Measurements from ENCODE around the gene ITPKA. TPM values are rescaled to one million over a fixed set of nuclear protein-coding genes. Genes with fewer than 3 reads are reported as not detected.

Gene ITPKA
- total RNA-seq, 4 donors from 2014 or later, result 0.34 to 1.5 TPM; not detected in 2

DNA sequence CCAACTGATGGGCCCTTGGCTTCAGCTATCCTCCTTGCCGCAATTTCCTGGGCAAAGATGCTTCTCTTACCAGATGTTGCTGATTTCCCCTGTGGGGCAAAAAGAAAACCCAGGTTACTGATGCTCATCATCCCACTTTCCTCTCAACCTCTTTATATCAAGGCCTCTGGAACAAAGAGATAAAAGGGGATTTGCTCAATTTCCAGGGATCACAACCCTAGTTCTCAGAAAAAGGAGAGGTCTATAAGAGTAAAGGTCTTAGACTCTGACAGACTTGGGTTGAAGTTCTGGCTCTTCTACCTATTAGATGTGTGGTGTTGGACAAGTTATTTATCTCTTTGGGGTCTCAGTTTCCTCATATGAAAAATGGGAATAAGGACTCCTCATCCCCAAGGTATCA, 41.9 kb downstream of the ITPKA start:
- TF ChIP-seq, protein P1, sequence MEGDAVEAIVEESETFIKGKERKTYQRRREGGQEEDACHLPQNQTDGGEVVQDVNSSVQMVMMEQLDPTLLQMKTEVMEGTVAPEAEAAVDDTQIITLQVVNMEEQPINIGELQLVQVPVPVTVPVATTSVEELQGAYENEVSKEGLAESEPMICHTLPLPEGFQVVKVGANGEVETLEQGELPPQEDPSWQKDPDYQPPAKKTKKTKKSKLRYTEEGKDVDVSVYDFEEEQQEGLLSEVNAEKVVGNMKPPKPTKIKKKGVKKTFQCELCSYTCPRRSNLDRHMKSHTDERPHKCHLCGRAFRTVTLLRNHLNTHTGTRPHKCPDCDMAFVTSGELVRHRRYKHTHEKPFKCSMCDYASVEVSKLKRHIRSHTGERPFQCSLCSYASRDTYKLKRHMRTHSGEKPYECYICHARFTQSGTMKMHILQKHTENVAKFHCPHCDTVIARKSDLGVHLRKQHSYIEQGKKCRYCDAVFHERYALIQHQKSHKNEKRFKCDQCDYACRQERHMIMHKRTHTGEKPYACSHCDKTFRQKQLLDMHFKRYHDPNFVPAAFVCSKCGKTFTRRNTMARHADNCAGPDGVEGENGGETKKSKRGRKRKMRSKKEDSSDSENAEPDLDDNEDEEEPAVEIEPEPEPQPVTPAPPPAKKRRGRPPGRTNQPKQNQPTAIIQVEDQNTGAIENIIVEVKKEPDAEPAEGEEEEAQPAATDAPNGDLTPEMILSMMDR (IDR thresholded peaks at IDR 0.05; ENCODE audit: low read depth), result no peak

DNA sequence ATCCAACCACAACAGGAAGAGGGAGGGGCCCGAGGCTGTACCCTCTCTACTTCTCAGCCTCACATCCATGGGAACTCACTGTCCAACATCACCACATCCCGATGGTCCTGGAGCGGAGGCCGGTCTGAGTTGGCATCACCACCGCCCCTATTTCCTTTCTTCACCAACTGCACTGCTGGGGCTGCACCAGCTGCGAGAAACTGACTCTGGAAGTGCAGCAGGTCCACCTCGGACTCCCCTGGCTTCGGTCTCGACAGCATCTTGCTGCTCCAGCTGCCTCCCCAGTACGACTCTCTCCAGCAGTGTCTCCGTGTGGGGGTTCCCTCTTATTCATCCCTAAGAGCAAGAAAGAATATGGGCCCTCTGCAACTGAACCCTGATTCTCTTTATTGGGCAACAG, 43.2 kb downstream of the ITPKA start:
- TF ChIP-seq, protein P1 (IDR thresholded peaks at IDR 0.05; ENCODE audit: low read depth), result no peak

DNA sequence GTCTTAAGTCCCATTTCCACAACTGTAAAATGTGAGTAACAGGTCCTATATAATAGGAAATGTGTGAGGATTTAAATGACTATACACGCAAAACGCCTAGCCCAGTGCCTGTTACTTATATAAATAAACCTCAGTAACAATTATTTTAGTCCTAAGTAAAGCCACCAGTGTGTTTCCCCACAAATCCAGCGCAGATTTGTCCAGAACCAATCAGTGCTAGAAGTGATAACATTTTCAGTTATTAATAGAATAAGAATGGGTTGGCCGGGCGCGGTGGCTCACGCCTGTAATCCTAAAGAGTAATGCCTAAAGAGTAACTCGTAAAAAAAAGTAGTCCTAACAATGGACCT, 49.8 kb downstream of the ITPKA start:
- TF ChIP-seq, protein P1 (IDR thresholded peaks at IDR 0.05; ENCODE audit: low read depth), result no peak

DNA sequence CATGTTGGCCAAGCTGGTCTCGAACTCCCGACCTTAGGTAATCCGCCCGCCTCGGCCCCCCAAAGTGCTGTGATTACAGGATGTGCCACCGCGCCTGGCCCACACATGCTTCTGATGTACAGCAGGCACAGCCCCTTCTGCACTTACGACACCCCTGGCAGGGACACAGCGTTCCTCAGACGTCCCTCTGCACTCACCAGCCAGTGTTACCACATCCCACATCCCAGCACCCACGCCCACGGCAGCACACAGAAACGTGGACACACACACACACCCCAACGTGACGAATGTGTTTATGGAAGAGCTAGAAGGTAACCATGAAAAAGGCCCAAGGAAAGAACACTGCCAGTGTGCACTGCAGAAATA, 51.0 kb downstream of the ITPKA start:
- TF ChIP-seq, protein P1 (IDR thresholded peaks at IDR 0.05; ENCODE audit: low read depth), result no peak

DNA sequence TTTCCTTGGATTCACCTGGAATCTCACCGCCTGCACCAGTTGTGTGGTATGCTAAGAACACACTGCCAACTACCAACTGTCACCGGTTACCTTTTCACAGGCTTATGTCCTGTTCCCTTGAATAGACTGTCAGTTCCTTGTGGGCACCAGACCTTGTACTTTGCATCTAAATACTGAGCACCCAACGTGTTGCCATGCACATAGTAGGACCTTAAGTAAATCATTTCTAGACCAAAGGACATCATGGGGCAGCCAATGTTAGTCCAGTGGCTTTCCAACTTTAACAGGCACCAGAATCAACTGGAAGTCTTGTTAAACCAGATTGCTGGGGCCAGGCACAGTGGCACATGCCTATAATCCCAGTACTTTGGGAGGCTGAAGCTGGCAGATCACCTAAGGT, 51.5 kb downstream of the ITPKA start:
- TF ChIP-seq, protein P1 (IDR thresholded peaks at IDR 0.05; ENCODE audit: low read depth), result no peak

DNA sequence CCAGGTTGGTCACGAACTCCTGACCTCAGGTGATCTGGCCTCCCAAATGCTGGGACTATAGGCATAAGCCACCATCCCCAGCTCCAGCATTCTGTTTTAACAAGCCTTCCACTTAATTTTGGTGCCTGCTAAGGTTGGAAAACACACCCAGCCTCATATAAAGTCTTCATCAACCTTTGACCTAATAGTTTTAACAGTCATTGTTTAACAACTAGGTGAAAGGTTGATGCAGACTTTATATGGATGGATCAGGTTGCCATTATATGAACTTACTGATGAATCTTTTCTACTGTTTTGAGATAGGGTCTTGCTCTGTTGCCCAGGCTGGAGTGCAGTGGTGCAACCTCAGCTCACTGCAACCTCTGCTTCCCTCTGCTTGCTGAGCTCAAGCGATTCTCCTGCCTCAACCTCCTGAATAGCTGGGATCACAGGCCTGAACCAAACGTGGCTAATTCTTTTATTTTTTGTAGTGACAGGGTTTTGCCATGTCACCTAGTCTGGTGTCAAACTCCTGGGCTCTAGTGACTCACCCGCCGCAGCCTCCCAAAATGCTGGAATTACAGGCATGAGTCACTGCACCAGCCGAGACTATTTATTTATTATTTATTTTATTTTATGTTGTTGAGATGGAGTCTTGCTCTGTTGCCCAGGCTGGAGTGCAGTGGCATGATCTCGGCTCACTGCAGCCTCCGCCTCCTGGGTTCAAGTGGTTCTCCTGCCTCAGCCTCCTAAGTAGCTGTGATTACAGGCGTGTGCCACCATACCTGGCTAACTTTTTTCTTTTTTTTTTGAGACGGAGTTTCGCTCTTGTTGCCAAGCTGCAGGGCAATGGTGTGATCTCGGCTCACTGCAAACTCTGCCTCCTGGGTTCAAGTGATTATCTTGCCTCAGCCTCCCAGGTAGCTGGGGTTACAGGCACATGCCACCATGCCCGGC, 53.4 kb downstream of the ITPKA start:
- TF ChIP-seq, protein P1 (IDR thresholded peaks at IDR 0.05; ENCODE audit: low read depth), result no peak

DNA sequence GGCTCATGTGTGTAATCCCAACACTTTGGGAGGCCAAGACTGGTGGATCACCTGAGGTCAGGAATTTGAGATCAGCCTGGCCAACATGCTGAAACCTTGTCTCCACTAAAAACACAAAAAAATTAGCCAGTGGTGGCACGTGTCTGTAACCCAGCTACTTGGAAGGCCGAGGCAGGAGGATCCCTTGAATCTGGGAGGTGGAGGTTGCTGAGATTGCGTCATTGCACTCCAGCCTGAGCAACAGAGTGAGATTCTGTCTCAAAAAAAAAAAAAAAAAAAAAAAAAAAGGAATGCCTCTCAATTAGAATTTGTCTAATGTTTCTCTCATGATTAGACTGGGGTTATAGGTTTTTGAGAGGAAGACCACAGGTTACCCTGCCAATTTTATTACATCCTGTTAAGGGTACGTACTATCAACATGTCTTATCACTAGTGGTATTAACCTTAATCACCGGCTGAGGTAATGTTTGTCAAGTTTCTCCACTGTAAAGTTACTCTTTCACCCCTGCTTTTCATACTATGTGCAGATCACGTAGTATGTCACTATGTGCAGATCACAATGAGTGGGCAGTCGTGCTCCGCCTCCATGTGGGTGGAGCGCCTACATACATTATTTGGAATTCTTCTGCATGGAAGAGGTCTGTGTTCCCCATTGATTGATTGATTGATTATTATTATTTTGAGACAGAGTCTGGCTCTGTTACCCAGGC, 56.5 kb downstream of the ITPKA start:
- TF ChIP-seq, protein P1 (IDR thresholded peaks at IDR 0.05; ENCODE audit: low read depth), result no peak

Measured in subcutaneous adipose tissue (tissue), 4 donors.